Brain microvascular endothelial cell (primary cell): Measurements from ENCODE around the gene ROPN1L.

Experiments
- DNase-seq: peaks from one replicate; pipeline ENCODE4 v3.0.0-alpha.2; 2020
- H3K27ac ChIP-seq: fragments of 250-450 bp; sonication (Bioruptor Pico); 2 replicates; pipeline ENCODE4 v1.5.1; 2020; ENCODE audit warnings: mild to moderate bottlenecking, moderate library complexity
- H3K27me3 ChIP-seq: fragments of 250-450 bp; sonication (Bioruptor Pico); replicated peaks from 2 replicates; pipeline ENCODE4 v1.5.1; 2020; ENCODE audit warnings: mild to moderate bottlenecking
- H3K36me3 ChIP-seq: fragments of 250-450 bp; sonication (Bioruptor Pico); replicated peaks from 2 replicates; pipeline ENCODE4 v1.5.1; 2020; ENCODE audit warnings: mild to moderate bottlenecking
- H3K4me3 ChIP-seq: 2 replicates; pipeline ENCODE4 v1.5.1; 2011; ENCODE audit warnings: low read depth, mild to moderate bottlenecking, control low read depth, low read length, moderate library complexity
- CTCF ChIP-seq: IDR thresholded peaks from 2 replicates; pipeline ENCODE4 v1.5.1; 2011; ENCODE audit warnings: low read depth, mild to moderate bottlenecking, moderate library complexity, low read length, control low read depth, inconsistent platforms; ENCODE audit errors: missing control alignments
- in situ Hi-C: cut with HindIII; loops from 2 replicates; pipeline ENCODE4 v1.10.0; 2017; ENCODE audit warnings: low sequenced_read_pairs, low pct_ligation_motif_present

Gene ROPN1L

GRCh38 chr5:10479154-10479721 is 37.6 kb downstream of the ROPN1L start:
- Histone ChIP-seq H3K27me3 (no peaks in the 10 kb centered on the region), H3K27ac (no peak overlapping the region)
- peak; percentile 81 for DNase-seq

GRCh38 chr5:10480237-10480985 is 38.7 kb downstream of the ROPN1L start:
- in situ Hi-C loops: loop anchor here (25.0 kb wide), 1 partner anchor 157 kb away; no protein-coding TSS in a partner anchor
- no peaks in the 10 kb centered on the region for H3K27me3 ChIP-seq
- H3K27ac ChIP-seq: no peak overlapping the region
- no peak for TF ChIP-seq CTCF
- no peaks in the 10 kb centered on the region for H3K36me3 ChIP-seq
- H3K4me3 ChIP-seq: no peak overlapping the region
- no peak for DNase-seq

More at GRCh38 chr5:10479154-10479721, 37.6 kb downstream of the ROPN1L start:
- Histone ChIP-seq H3K36me3 (no peaks in the 10 kb centered on the region), H3K4me3 (no peak overlapping the region)
- in situ Hi-C loops: loop anchor here (25.0 kb wide), 1 partner anchor 158 kb away; no protein-coding TSS in a partner anchor
- no peak for TF ChIP-seq CTCF

- no peak for DNase-seq
- no peak overlapping the region for H3K27ac ChIP-seq
- TF ChIP-seq CTCF: no peak
- no peak overlapping the region for H3K4me3 ChIP-seq
- H3K27me3 ChIP-seq: no peaks in the 10 kb centered on the region
- in situ Hi-C loops: loop anchor here (25.0 kb wide), 1 partner anchor 156 kb away; no protein-coding TSS in a partner anchor
- H3K36me3 ChIP-seq: no peaks in the 10 kb centered on the region
Observed at GRCh38 chr5:10481241-10481935, 39.7 kb downstream of the ROPN1L start.

- Histone ChIP-seq H3K36me3 (no peaks in the 10 kb centered on the region), H3K27me3 (no peaks in the 10 kb centered on the region), H3K4me3 (no peak overlapping the region), H3K27ac (no peak overlapping the region)
- in situ Hi-C loops: loop anchor here (25.0 kb wide), 1 partner anchor 154 kb away; no protein-coding TSS in a partner anchor
- no peak for TF ChIP-seq CTCF
- DNase-seq: no peak
Observed at GRCh38 chr5:10482791-10483530, 41.3 kb downstream of the ROPN1L start.

GRCh38 chr5:10484774-10485141 is 43.1 kb downstream of the ROPN1L start:
- no peak for TF ChIP-seq CTCF
- in situ Hi-C loops: loop anchor here (25.0 kb wide), 1 partner anchor 153 kb away; no protein-coding TSS in a partner anchor
- Histone ChIP-seq H3K27me3 (no peaks in the 10 kb centered on the region), H3K27ac (peak overlapping the region; percentile 79), H3K36me3 (no peaks in the 10 kb centered on the region), H3K4me3 (no peak overlapping the region)
- no peak for DNase-seq
